CD1c-positive myeloid dendritic cell (primary cell): ENCODE results near the gene GYPC.

Source experiments
- DNase-seq: peaks from one replicate; pipeline ENCODE4 v3.0.0-alpha.2; 2016; ENCODE audit errors: extremely low spot score

Gene GYPC

GRCh38 chr2:126731353-126731752 is 75.4 kb downstream of the GYPC start:
- no peak for DNase-seq

- no peak for DNase-seq
Observed at GRCh38 chr2:126732682-126733245, 76.8 kb downstream of the GYPC start.

DNA sequence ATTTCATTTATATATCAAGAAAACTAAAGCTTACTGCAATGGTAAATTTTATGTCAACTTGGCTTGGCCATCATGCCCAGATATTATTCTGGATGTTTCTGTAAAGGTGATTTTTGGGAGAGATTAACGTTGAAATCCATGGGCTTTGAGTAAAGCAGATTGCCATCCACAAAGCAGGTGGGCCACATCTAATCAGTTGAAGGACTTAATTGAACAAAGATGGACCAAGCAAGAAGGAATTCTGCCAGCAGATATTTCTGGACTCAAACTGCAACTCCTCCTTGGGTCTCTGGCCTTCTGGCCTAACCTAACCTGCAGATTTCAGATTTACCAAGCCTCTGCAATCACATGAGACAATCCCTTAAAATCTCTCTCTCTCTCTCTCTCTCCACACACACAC is 77.8 kb downstream of the GYPC start:
- no peak for DNase-seq

DNA sequence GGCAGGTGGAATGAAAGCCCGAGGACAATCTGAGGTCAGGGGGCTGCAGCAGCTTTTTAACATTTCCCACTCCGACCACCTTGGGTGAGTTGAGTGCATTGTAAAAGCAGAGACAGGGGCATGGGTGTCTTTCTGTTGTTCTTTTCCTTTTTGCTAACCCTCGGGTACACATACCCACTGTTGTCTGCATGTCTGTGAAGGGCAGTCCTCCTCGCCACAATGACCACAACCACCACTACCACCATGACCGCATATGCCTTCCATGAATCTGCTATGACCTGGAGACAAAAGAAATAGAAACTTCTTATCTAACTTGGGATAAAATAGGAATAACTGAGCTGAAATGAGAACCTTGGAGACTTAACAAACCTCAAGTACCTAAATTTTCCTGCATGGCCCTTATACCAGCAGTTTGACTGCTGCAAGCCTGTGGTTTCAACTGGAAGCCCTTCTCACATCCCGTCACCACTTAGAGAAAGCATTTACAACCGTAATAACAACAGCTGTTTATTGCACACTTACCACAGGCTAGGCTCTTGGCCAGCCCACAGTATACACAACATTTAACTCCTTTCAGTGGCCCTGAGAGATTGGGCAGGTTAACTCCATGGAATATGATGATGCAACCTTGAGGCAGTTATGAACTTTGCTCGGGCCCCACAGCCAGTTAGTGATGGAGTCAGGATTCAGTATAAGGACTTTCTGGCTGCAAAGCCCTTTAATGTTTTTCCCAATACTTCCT is 80.3 kb downstream of the GYPC start:
- no peak for DNase-seq

GRCh38 chr2:126739141-126739540 is 83.2 kb downstream of the GYPC start:
- no peak for DNase-seq

GRCh38 chr2:126744640-126745039 is 88.7 kb downstream of the GYPC start:
- DNase-seq: no peak
